ENCODE results near the gene NAALADL2.

DNA sequence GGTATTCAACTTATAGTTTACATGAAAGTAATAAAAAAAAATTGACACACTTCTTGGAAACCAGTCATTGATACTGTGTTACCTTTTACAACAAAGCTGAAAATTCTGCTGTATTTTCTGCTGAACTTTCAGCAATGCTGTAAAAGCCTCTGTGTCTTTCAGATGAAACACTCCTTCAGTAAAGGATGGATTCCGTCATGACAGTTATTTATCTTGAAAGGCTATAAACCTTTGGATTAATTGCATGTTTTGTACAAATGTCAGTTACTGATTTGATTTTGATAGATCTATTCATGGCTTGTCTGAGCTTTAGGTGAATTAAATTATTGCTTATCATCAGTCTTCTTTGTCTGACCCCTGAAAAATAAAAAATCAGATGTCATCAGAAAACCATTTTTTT lies 355.1 kb downstream of the NAALADL2 start:
- TF ChIP-seq, protein P1, sequence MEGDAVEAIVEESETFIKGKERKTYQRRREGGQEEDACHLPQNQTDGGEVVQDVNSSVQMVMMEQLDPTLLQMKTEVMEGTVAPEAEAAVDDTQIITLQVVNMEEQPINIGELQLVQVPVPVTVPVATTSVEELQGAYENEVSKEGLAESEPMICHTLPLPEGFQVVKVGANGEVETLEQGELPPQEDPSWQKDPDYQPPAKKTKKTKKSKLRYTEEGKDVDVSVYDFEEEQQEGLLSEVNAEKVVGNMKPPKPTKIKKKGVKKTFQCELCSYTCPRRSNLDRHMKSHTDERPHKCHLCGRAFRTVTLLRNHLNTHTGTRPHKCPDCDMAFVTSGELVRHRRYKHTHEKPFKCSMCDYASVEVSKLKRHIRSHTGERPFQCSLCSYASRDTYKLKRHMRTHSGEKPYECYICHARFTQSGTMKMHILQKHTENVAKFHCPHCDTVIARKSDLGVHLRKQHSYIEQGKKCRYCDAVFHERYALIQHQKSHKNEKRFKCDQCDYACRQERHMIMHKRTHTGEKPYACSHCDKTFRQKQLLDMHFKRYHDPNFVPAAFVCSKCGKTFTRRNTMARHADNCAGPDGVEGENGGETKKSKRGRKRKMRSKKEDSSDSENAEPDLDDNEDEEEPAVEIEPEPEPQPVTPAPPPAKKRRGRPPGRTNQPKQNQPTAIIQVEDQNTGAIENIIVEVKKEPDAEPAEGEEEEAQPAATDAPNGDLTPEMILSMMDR (IDR thresholded peaks at IDR 0.05; ENCODE audit: low read length), result no peak
- TF ChIP-seq EZH2 (IDR thresholded peaks at IDR 0.05; ENCODE audit: borderline replicate concordance, low read length), result no peak

All from OCI-LY1 (cell line).